GM19372 (cell line): ENCODE measurements around the gene AMFR.

Source experiments
- ATAC-seq: cut with Tn5 transposase; IDR thresholded peaks from one replicate; pipeline ENCODE4 v1.9.1; 2021; ENCODE audit warnings: mild to moderate bottlenecking, low read depth, moderate library complexity; ENCODE audit not compliant: unreplicated experiment

The AMFR gene

DNA sequence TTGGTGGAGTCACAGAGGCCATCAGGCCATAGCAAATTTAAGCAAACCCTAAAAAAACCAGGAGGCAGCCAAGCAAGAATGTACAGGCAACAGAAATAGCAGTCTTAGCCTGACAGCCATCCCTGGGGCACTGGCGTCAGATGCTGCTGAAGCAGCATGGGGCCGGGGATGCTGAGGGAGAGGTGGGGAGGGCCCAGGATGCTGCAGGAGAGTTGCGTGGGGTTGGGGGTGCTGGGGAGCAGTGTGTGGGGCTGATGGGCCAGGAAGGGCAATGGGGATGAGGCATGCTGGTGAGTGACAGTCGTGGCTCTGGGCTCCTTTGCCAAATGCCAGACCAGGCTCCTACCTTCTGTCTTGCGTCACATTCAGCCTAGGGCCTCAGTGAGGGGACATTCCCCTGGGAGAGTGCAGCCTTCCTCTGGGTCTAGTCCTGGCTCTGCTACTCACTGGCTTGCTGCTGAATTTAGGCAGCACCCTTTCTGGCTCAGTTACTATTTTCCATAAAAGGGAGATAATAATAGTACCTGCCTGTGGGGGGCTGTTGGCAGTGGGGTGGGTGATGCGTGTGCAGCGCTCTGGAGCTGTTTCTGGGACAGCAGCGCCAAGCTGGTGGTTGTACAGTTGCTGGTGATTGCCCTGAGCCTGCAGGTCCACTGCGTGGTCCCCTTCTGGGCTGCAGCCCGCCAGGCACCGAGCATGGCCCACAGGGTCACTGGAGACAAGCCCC is 88.1 kb downstream of the AMFR start:
- ATAC-seq: no peak

GRCh38 chr16:56336711-56337110 is 88.6 kb downstream of the AMFR start:
- ATAC-seq: no peak

- ATAC-seq: no peak
Measured at GRCh38 chr16:56336071-56336688, 89.2 kb downstream of the AMFR start.

DNA sequence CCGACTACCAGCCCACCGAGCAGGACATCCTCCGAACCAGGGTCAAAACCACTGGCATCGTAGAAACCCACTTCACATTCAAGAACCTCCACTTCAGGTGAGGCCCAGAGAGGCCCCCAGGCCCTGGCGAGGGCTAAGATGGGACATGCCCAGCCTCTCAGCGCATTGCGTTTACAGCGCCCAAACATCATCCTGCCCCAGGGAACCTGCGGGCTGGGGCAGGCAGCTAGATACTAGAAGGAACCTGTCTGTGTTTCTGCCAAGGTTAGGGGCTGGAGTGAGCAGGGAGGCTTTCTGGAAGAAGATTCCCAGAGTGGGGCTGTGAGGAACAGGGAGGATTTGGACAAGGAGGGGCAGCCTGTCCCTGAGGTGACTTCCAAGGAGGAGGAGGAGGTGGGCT is 90.6 kb downstream of the AMFR start:
- no peak for ATAC-seq

DNA sequence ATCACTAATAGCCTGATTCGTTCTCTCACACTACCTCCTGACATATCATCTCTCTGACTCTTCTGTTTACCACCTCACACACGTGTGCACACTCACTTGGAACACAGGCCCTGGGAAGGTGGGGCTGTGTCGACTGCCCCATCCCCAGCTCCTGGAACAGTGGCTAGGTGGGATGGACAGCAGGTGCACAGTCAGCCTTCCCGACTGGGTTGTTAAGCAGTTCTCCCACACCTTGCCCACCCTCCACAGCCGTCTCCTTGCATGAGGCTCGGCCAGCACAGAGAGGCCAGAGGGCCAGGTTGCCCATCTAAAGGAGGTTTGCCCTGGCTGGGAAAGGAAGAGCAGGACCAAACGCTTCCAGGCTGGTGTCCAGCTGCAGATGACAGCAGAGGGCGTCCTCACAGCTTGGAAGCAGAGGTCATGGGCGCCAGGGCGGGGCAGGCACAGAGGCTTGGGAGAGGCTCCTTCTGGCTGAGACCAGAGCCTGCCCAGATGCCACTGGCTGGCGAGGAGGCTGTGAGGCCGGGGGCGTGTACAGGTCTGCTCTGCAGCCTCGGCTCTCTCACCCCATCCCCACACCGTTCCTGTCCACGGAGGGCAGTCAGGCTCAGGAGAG is 92.8 kb downstream of the AMFR start:
- no peak for ATAC-seq

DNA sequence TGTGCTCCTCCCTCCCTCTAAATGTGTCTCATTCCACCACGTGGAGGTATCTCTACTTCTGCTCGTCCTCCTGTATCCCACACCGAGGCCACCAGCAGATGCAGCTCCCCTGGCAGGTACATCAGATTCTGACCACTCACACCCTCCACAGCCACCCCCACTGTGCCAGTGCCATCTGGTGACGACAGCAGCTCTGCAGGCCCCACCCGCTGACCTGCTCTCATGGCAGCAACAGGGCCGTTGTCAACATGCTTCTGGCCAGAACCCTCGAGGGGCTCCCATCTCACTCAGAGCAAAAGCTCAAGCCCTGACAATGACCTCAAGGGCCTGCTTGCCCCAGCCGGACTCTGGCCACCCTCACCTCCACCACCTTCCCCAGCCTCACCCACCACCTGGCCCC is 93.4 kb downstream of the AMFR start:
- ATAC-seq: no peak

DNA sequence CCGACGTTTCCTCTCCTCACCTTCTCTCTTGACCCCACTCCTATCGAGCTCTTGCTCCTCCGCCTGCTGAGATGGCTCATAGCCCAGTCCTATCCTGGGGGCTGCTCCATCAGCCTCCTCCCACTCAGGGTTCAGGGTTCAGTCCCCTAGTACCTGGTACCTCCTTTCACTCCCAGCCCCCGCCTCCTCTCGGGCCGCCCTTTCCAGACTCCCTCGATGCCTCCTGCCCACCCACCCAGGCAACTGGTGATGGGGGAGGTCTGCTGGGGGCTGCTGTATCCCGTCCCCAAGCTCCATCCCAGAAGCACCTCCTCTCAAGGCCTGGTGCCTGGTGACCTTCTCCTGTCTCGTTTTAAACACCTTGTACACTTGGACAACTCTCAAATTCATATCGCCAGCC is 93.9 kb downstream of the AMFR start:
- no peak for ATAC-seq

GRCh38 chr16:56330476-56330875 is 94.9 kb downstream of the AMFR start:
- no peak for ATAC-seq

GRCh38 chr16:56329887-56330286 is 95.5 kb downstream of the AMFR start:
- ATAC-seq: no peak

DNA sequence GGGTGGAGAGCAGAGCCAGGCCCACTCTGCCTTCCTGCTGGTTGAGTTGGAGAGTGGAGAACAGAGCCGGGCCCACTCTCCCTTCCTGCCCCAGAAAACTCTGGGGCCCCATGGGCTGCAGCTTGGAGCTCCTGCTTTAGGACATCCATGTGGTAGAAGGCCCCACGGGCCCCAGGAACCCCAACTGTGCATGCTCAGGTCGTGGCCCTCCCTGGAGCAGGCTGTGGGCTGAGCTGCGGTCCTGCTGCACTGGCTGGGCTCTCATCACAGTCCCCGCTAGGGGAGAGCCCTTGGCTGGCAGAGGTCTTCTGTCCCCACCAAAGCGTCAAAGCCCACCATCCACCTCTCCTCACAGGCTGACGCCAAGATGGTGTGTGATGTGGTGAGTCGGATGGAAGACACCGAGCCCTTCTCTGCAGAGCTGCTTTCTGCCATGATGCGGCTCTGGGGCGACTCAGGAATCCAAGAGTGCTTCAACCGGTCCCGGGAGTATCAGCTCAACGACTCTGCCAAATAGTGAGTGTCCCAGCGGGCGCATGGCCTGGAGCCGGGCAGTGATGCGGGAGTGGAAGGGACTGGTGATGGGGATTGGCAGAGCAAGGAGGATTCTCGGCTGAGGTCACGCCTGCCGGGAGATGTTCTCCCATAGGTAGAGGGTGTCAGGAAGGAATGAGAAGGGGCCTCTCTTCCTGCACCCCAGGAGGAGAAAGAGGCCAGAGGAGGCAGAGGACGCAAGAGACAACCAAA is 96.9 kb downstream of the AMFR start:
- no peak for ATAC-seq

- ATAC-seq: no peak
Measured at GRCh38 chr16:56327929-56328258, 97.5 kb downstream of the AMFR start.

- no peak for ATAC-seq
Measured at GRCh38 chr16:56327071-56327928, 98.0 kb downstream of the AMFR start.

DNA sequence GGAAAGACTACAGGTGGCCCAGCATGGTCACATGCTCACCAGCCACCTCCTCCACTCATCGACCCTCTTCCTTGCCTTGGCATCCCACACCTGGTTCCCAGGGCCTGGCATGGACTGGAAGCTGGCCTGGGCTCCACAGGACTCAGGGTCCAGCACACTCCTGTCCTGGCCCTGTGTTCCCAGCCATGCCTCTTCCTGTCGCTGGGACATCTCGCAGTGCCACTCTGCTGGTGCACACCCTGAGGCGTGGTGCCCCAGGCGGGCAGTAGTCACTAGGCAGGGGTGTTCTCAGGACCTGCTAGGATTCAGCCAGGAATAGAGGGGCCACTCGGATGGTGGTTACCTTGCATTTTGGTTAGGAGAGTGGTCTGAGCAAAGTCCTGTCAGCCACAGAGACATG is 99.4 kb downstream of the AMFR start:
- ATAC-seq: no peak

DNA sequence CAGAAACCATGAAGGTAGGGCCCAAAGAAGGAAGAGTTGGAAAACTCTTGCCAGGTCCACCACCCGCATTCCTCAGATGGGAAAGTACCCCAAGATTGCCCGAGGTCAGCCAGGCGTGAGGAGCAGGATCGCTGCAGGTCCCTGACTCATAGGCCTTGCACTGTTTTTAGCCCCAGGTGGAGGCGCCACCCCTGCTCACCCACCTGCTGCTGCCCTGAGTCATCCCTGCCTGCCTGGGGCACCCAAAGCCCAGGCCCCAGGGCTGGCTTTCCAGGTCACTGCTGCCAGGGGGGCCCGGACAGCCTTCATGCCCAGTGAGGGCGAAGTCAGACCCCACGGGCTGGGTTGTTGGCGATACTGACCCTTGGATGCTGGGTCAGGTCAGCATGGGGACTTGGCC is 100.9 kb downstream of the AMFR start:
- no peak for ATAC-seq

DNA sequence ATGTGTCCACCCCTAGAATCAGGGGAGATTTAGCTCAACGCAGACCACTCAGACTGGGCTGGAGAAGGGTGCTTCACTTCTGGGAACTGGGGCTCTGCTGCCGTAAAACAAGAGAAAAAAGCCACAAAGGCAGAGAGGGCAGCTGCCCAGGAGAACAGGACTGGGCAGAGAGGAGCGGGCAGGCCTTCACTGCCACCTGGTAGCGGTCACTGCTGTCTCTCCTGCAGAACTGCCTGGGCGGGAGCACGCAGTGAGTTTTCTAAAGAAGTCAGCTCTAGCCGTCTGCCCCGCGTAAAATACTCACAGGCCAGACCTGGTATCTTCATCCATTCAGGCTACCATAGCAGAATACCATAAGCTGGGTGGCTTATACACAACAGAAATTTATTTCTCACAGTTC is 103.8 kb downstream of the AMFR start:
- no peak for ATAC-seq

- ATAC-seq: no peak
Measured at GRCh38 chr16:56320811-56321558, 104.4 kb downstream of the AMFR start.

DNA sequence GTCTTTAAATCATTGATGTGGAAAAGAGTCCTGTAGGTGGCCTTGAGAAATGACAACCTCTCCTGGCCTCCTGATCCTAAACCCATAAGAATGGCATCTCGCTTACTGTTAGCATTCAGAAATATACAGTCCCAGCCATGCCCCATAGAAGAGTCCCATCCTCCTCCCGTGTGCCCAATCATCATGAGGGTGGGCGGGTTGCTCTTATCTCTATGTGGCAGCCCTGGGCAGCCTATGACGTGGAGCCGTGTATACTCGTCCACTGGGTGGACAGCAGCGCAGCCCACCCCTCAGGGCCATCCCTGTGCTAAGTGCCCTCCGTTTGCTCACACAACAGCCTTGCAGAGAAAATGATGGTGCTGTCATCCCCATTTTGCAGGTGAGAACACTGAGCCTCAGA is 105.3 kb downstream of the AMFR start:
- no peak for ATAC-seq

- no peak for ATAC-seq
Measured at GRCh38 chr16:56319376-56319775, 106.0 kb downstream of the AMFR start.

DNA sequence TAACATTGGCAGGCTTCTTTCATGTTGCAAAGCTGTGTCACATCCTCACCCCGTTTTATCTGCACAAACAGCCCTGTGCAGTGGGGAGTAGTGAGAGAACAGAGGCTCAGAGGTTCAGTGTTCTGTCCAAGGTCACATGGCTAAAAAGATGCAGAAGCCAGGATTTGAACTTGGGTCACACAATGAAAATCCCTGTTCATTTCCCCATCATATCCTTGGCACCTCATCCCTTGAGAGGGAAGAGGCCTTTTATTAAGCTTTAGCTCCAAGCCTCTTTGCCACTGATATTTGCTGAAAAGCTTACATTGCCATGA is 106.6 kb downstream of the AMFR start:
- no peak for ATAC-seq
